ENCODE data around the gene COX7A2L. TPM values are rescaled to one million over a fixed set of nuclear protein-coding genes. Genes with fewer than 3 reads are reported as not detected.

COX7A2L gene
- polyA plus RNA-seq, 1 experiment, result 245 TPM

DNA sequence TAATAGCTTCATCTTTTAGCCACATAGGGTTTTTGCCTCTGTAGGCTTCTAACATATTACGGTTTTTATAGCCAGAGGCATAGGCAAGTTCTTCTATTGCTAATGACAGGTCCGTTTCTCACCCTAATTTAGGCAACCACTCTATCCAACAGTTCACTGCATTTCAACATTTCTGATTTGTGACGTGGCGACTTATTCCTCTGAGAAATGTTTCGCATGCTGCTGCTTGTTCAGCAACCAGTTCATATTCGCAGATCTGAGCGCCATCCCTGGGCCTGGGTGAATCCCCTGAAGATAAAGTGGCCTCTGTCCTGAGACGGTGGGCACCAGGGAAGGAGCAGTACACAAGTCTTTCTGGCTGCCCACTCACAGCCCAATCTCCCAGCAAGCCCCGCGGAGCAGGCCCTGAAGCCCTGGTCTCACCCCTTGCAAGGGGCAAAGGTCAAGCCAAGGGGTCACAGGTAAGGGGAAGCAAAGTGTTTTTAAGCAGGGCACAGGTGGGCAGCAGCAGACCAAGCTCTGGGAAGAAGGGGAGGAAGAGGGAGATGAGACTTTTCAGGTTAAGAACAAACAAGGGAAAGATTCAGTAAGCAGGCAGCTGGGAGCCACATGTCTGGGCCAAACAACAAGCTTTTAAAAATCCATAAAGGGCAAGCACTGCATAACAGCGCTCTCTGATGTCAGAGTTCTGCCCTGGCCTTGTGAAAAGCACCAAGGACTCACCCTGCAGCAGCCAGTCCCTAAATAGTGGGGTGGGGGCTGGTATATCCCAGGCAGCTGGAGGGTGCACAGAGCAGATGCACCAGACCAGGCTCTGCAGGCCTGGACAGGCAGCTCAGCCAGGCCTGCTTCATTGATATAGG, 10.8 kb upstream of the COX7A2L start:
- H3K27me3 ChIP-seq (ENCODE audit: control insufficient read depth, insufficient read depth, low read length), result peaks cover 3% of the 10 kb centered on the region
- POLR2A ChIA-PET, result no interaction called here
- H3K27ac ChIP-seq (ENCODE audit: low read depth, low read length), result no peak overlapping the region
- CTCF ChIA-PET, result no interaction called here
- DNase-seq (ENCODE audit: low read depth, low spot score), result no peak
- no peak overlapping the region for H3K4me3 ChIP-seq (ENCODE audit: low read depth, low read length)
- H3K9me3 ChIP-seq (ENCODE audit: control insufficient read depth, insufficient read depth, low read length), result no peaks in the 10 kb centered on the region
- TF ChIP-seq, protein P1, sequence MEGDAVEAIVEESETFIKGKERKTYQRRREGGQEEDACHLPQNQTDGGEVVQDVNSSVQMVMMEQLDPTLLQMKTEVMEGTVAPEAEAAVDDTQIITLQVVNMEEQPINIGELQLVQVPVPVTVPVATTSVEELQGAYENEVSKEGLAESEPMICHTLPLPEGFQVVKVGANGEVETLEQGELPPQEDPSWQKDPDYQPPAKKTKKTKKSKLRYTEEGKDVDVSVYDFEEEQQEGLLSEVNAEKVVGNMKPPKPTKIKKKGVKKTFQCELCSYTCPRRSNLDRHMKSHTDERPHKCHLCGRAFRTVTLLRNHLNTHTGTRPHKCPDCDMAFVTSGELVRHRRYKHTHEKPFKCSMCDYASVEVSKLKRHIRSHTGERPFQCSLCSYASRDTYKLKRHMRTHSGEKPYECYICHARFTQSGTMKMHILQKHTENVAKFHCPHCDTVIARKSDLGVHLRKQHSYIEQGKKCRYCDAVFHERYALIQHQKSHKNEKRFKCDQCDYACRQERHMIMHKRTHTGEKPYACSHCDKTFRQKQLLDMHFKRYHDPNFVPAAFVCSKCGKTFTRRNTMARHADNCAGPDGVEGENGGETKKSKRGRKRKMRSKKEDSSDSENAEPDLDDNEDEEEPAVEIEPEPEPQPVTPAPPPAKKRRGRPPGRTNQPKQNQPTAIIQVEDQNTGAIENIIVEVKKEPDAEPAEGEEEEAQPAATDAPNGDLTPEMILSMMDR (IDR thresholded peaks at IDR 0.05; ENCODE audit: low read depth, low read length), result no peak

DNA sequence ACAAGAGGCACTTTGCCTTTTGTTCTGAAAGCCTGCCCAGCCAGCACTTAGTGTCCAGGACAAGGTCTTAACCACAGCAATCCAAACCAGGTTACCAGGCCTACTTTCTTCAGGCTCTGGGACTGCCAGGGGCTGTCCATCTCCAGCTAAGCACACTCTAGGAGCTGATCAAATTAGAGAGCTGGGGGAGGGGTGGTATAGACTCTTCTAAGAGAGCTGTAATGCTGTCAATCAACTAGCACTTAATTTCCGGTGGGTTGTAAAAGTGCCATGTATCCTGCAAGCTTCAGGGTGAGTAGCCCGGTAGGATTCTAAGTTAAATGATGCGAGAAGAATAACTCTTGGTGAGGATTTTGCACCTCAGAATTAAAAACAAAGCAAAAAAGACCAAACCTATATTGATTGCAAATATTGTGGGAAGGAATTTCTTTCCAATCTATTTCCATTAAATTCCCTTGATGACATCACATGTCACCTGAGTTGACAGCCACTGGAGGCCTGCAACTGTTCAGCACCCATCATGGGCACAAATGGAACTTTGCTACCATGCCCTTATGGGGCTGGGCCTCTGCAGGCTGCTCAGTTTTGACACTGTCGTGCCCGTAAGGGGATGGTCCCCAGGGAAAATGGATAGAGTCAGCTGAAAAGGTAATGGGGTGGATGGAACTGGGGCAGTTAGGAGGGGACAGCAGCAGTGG, 8.7 kb upstream of the COX7A2L start:
- Histone ChIP-seq H3K4me3 (ENCODE audit: low read depth, low read length) (no peak overlapping the region), H3K27ac (ENCODE audit: low read depth, low read length) (no peak overlapping the region), H3K27me3 (ENCODE audit: control insufficient read depth, insufficient read depth, low read length) (peaks cover 11% of the 10 kb centered on the region), H3K9me3 (ENCODE audit: control insufficient read depth, insufficient read depth, low read length) (no peaks in the 10 kb centered on the region)
- ChIA-PET CTCF (no interaction called here), POLR2A (no interaction called here)
- TF ChIP-seq, protein P1 (IDR thresholded peaks at IDR 0.05; ENCODE audit: low read depth, low read length), result no peak
- no peak for DNase-seq (ENCODE audit: low read depth, low spot score)

DNA sequence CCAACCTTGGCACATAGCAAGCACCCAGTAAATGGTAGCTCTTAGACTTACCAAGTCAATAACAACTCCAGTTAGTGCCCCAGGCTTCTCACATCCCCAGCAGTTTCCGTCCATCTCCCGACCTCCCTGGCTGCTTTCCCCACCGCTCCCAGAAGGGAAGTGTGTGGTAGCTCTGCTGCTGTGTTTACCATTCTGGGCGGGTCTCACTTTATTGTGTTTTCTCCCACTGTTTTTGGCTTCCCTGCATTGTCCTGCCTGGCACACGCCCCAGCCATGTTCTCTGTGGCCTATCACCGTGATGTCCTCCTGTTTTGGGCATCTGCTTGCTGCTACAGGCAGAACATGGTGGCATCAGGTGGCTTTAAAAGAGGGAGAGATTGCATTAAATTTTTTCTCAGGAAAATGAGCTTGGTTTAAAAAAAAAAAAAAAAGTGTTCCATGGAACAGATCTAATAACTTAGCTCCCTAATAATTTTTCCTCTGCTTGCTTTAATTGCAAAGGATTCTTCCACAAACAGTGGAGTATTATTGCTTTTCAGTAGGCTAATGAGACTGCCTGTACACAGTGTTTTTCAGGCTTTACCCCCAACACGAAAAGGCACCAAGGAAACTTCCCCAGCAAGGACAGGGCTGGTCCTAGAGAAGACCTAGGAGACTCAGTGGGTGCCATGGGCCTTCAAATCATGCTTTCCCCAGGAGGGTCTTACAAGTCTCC, 8.0 kb upstream of the COX7A2L start:
- Histone ChIP-seq H3K27me3 (ENCODE audit: control insufficient read depth, insufficient read depth, low read length) (peaks cover 11% of the 10 kb centered on the region), H3K27ac (ENCODE audit: low read depth, low read length) (no peak overlapping the region), H3K9me3 (ENCODE audit: control insufficient read depth, insufficient read depth, low read length) (no peaks in the 10 kb centered on the region), H3K4me3 (ENCODE audit: low read depth, low read length) (no peak overlapping the region)
- ChIA-PET POLR2A (no interaction called here), CTCF (no interaction called here)
- DNase-seq (ENCODE audit: low read depth, low spot score), result no peak
- TF ChIP-seq, protein P1 (IDR thresholded peaks at IDR 0.05; ENCODE audit: low read depth, low read length), result no peak

DNA sequence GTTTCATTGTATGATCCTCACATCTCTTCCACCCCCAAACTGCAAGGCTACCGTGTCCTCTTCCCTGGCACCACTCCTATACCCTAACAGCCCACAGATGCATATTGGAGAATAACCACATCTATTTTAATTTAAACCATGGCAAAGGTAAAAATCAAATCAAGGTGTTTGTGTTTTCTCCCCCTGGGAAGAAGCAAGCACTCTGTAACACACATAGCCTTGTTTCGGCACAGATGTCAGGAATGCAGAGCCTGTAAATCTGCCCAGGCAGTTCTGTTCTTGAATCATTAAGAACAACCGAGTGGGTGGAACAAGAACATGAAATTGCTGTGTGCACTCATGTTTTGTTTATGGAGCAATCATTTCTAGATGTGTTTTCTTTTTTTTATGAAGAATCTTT, 6.8 kb upstream of the COX7A2L start:
- DNase-seq (ENCODE audit: low read depth, low spot score), result no peak
- H3K9me3 ChIP-seq (ENCODE audit: control insufficient read depth, insufficient read depth, low read length), result no peaks in the 10 kb centered on the region
- H3K27ac ChIP-seq (ENCODE audit: low read depth, low read length), result no peak overlapping the region
- H3K4me3 ChIP-seq (ENCODE audit: low read depth, low read length), result no peak overlapping the region
- ChIA-PET POLR2A (no interaction called here), CTCF (interaction anchor here (0.7 kb wide), 1 partner anchor 295 kb away, joined by 3 read pairs; no protein-coding TSS in a partner anchor)
- TF ChIP-seq, protein P1 (IDR thresholded peaks at IDR 0.05; ENCODE audit: low read depth, low read length), result no peak
- peaks cover 17% of the 10 kb centered on the region for H3K27me3 ChIP-seq (ENCODE audit: control insufficient read depth, insufficient read depth, low read length)

All from AG04450 (cell line).